ENCODE measurements around the gene SLC24A3.

GRCh38 chr20:19528286-19529030, 316.0 kb downstream of the SLC24A3 start:
- TF ChIP-seq, protein P1, sequence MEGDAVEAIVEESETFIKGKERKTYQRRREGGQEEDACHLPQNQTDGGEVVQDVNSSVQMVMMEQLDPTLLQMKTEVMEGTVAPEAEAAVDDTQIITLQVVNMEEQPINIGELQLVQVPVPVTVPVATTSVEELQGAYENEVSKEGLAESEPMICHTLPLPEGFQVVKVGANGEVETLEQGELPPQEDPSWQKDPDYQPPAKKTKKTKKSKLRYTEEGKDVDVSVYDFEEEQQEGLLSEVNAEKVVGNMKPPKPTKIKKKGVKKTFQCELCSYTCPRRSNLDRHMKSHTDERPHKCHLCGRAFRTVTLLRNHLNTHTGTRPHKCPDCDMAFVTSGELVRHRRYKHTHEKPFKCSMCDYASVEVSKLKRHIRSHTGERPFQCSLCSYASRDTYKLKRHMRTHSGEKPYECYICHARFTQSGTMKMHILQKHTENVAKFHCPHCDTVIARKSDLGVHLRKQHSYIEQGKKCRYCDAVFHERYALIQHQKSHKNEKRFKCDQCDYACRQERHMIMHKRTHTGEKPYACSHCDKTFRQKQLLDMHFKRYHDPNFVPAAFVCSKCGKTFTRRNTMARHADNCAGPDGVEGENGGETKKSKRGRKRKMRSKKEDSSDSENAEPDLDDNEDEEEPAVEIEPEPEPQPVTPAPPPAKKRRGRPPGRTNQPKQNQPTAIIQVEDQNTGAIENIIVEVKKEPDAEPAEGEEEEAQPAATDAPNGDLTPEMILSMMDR (IDR thresholded peaks at IDR 0.05), result no peak
- no peak for TF ChIP-seq EZH2phosphoT487 (IDR thresholded peaks at IDR 0.05)
